Measurements from ENCODE around the gene SMU1.
"Not testable (repeated sequence)": the region's sequence is repeated elsewhere in the genome, so short reads cannot be mapped to it uniquely, and the experiment has no call there.

The SMU1 gene

GRCh38 chr9:33013962-33014664 lies 62.4 kb downstream of the SMU1 start:
- no peak for DNase-seq (ENCODE audit: low spot score)

- DNase-seq (ENCODE audit: low spot score): no peak
These were observed 64.0 kb downstream of the SMU1 start for GRCh38 chr9:33012328-33013069.

GRCh38 chr9:33011831-33012230 lies 64.6 kb downstream of the SMU1 start:
- no peak for DNase-seq (ENCODE audit: low spot score)

- DNase-seq (ENCODE audit: low spot score): no peak
These were observed 68.7 kb downstream of the SMU1 start for GRCh38 chr9:33007755-33008154.

- not testable (repeated sequence) for DNase-seq (ENCODE audit: low spot score)
These were observed 71.1 kb downstream of the SMU1 start for GRCh38 chr9:33005335-33005734.

GRCh38 chr9:33000682-33001055 lies 75.8 kb downstream of the SMU1 start:
- DNase-seq (ENCODE audit: low spot score): not testable (repeated sequence)

GRCh38 chr9:32992595-32993238 lies 83.8 kb downstream of the SMU1 start:
- DNase-seq (ENCODE audit: low spot score): no peak

GRCh38 chr9:32991897-32992594 lies 84.4 kb downstream of the SMU1 start:
- DNase-seq (ENCODE audit: low spot score): no peak
